Peyer's patch (tissue), 4 donors: ENCODE measurements around the gene IQCK.

Experiments used
- POLR2A ChIP-seq, 2 donors: fragments of 450-650 bp; IDR thresholded peaks; one replicate each; pipeline ENCODE4 v1.5.1; 2017; ENCODE audit warnings: antibody characterized with exemption in 2 of 2, mild to moderate bottlenecking in 2 of 2, moderate library complexity in 2 of 2
- TF ChIP-seq, protein P1 (sequence below), 6 experiments: fragments of 450-650 bp in 4 of 6; fragments of 200-600 bp in 2 of 6; sonication (generic) in 1 of 6; IDR thresholded peaks; one replicate each; pipeline ENCODE4 v1.5.1; 2017 to 2019; ENCODE audit warnings: antibody characterized with exemption in 6 of 6, mild to moderate bottlenecking in 3 of 6, moderate library complexity in 1 of 6

DNA sequence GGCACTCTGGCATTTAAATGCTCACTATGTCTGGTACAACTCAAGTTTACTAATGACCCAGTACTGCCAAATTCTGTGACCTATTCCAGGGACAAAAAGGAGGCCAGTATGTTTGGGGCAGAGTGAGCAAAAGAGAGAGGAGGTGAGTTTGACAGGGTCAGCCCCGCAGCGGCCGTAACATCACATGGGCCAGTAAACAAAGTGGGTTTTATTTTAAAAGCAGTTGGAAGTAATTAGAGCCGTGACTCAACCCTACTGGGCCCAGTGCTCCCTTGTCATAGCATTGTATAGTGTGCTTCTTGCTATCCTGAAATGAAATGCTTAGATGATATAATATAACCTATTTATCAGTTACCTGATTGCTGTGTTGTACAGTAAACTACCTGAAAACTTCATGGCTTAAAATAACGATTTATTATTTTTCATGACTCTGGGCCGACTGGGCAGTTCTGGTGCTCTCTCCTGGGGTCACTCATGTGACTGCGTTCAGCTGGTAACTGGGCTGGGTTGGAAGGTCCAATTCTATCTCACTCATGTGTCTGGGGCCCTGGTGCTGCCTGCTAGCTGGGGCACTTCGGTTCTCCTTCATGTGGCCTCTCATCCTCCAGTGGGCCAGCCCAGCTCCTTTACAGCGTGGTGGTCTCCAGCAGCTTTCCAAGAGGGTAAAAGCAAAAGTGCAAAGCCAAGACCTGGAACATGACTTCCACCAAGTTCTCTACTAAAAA is 27.4 kb downstream of the IQCK start:
- TF ChIP-seq, protein P1, sequence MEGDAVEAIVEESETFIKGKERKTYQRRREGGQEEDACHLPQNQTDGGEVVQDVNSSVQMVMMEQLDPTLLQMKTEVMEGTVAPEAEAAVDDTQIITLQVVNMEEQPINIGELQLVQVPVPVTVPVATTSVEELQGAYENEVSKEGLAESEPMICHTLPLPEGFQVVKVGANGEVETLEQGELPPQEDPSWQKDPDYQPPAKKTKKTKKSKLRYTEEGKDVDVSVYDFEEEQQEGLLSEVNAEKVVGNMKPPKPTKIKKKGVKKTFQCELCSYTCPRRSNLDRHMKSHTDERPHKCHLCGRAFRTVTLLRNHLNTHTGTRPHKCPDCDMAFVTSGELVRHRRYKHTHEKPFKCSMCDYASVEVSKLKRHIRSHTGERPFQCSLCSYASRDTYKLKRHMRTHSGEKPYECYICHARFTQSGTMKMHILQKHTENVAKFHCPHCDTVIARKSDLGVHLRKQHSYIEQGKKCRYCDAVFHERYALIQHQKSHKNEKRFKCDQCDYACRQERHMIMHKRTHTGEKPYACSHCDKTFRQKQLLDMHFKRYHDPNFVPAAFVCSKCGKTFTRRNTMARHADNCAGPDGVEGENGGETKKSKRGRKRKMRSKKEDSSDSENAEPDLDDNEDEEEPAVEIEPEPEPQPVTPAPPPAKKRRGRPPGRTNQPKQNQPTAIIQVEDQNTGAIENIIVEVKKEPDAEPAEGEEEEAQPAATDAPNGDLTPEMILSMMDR (IDR thresholded peaks at IDR 0.05) = no peak
- TF ChIP-seq POLR2A (IDR thresholded peaks at IDR 0.05) = no peak
